ENCODE results near the gene CAPNS2.

The CAPNS2 gene

DNA sequence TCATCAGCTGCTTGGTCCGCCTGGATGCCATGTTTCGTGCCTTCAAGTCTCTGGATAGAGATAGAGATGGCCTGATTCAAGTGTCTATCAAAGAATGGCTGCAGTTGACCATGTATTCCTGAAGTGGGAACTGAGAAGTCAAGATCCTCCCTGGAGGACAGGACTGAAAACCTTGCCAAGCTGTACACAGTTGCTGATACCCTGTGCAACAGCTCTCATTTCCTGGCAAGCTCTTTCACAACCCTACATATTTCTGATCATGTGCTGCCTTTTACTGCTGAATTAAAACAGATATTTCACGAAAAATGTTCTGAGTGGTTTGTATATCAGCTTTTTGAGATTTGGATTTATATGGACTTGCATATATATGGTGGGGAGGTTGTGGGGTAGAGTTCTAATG lies 898 bp downstream of the CAPNS2 start:
- Histone ChIP-seq H4K20me1 (ENCODE audit: control insufficient read depth, insufficient read depth, low read depth, low read length) (no peaks in the 10 kb centered on the region), H3K27ac (ENCODE audit: low read depth, low read length) (no peak overlapping the region), H3K79me2 (ENCODE audit: control insufficient read depth, low read length) (no peaks in the 10 kb centered on the region), H3F3A (ENCODE audit: control insufficient read depth, insufficient read depth) (no peaks in the 10 kb centered on the region), H3K4me3 (ENCODE audit: low read length) (no peak overlapping the region), H3K4me1 (ENCODE audit: control insufficient read depth, low read length) (no peaks in the 10 kb centered on the region), H3K4me2 (ENCODE audit: low read length) (no peak overlapping the region), H3K9me3 (ENCODE audit: control insufficient read depth, insufficient read depth, low read length) (no peaks in the 10 kb centered on the region), H3K9me2 (replicated peaks; ENCODE audit: control insufficient read depth, low read length) (no peaks in the 10 kb centered on the region), H3K36me3 (ENCODE audit: control insufficient read depth, low read length) (no peaks in the 10 kb centered on the region), H3K27me3 (ENCODE audit: control insufficient read depth, low read length) (peaks cover 3% of the 10 kb centered on the region; the same call in 1 of the 2 replicates)
- no peak for TF ChIP-seq EZH2phosphoT487 (IDR thresholded peaks at IDR 0.05; ENCODE audit: borderline replicate concordance, low read length)
- TF ChIP-seq, protein P1, sequence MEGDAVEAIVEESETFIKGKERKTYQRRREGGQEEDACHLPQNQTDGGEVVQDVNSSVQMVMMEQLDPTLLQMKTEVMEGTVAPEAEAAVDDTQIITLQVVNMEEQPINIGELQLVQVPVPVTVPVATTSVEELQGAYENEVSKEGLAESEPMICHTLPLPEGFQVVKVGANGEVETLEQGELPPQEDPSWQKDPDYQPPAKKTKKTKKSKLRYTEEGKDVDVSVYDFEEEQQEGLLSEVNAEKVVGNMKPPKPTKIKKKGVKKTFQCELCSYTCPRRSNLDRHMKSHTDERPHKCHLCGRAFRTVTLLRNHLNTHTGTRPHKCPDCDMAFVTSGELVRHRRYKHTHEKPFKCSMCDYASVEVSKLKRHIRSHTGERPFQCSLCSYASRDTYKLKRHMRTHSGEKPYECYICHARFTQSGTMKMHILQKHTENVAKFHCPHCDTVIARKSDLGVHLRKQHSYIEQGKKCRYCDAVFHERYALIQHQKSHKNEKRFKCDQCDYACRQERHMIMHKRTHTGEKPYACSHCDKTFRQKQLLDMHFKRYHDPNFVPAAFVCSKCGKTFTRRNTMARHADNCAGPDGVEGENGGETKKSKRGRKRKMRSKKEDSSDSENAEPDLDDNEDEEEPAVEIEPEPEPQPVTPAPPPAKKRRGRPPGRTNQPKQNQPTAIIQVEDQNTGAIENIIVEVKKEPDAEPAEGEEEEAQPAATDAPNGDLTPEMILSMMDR (IDR thresholded peaks at IDR 0.05; ENCODE audit: low read depth, low read length, poor library complexity, severe bottlenecking), result no peak

DNA sequence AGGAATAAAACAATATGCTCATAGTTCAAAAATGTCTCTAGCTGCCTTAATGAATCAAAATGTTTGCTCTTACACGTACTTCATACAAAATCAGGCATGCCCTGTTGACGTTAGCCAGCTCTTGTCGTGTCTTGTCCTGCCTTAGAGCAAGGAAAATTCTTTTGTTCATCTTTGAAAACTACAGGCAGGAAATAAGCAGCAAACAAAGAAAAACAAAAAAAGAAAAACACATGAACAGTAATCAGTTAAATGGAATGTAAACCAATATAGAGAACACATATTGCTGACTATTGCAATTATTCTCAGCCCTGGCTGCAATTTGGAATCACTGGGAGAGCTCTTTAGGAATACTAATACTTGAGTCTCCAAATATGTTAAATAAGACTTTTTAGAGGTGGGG lies 1.7 kb downstream of the CAPNS2 start:
- H3K79me2 ChIP-seq (ENCODE audit: control insufficient read depth, low read length), result no peaks in the 10 kb centered on the region
- H3K27ac ChIP-seq (ENCODE audit: low read depth, low read length), result no peak overlapping the region
- H3K36me3 ChIP-seq (ENCODE audit: control insufficient read depth, low read length), result no peaks in the 10 kb centered on the region
- no peaks in the 10 kb centered on the region for H4K20me1 ChIP-seq (ENCODE audit: control insufficient read depth, insufficient read depth, low read depth, low read length)
- no peak overlapping the region for H3K4me3 ChIP-seq (ENCODE audit: low read length)
- no peak overlapping the region for H3K4me2 ChIP-seq (ENCODE audit: low read length)
- peaks cover 3% of the 10 kb centered on the region; the same call in 1 of the 2 replicates for H3K27me3 ChIP-seq (ENCODE audit: control insufficient read depth, low read length)
- H3F3A ChIP-seq (ENCODE audit: control insufficient read depth, insufficient read depth), result no peaks in the 10 kb centered on the region
- TF ChIP-seq, protein P1 (IDR thresholded peaks at IDR 0.05; ENCODE audit: low read depth, low read length, poor library complexity, severe bottlenecking), result no peak
- no peak for TF ChIP-seq EZH2phosphoT487 (IDR thresholded peaks at IDR 0.05; ENCODE audit: borderline replicate concordance, low read length)
- H3K9me3 ChIP-seq (ENCODE audit: control insufficient read depth, insufficient read depth, low read length), result no peaks in the 10 kb centered on the region
- no peaks in the 10 kb centered on the region for H3K9me2 ChIP-seq (replicated peaks; ENCODE audit: control insufficient read depth, low read length)
- no peaks in the 10 kb centered on the region for H3K4me1 ChIP-seq (ENCODE audit: control insufficient read depth, low read length)

DNA sequence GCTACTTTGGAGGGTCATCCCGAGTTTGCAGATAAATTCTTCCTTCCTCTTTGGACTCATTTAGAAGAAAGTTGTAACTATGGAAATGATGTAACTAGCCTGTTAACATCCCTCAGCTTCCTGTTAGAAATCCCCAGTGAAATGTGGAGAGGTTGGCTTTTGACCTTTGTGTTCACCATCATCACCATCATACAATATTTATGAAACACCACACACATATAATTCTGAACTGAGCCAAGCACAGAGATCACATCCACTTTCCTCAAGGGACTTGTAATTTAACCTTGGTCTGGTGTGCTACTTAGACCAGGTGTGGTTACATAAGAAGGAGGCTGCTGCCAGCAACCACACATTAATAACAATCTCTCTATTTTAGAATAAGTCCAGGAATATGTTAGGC lies 2.5 kb downstream of the CAPNS2 start:
- Histone ChIP-seq H3K4me3 (ENCODE audit: low read length) (no peak overlapping the region), H3K4me2 (ENCODE audit: low read length) (no peak overlapping the region), H4K20me1 (ENCODE audit: control insufficient read depth, insufficient read depth, low read depth, low read length) (no peaks in the 10 kb centered on the region), H3K9me2 (replicated peaks; ENCODE audit: control insufficient read depth, low read length) (no peaks in the 10 kb centered on the region), H3K27ac (ENCODE audit: low read depth, low read length) (no peak overlapping the region), H3K4me1 (ENCODE audit: control insufficient read depth, low read length) (no peaks in the 10 kb centered on the region), H3K36me3 (ENCODE audit: control insufficient read depth, low read length) (no peaks in the 10 kb centered on the region), H3K79me2 (ENCODE audit: control insufficient read depth, low read length) (no peaks in the 10 kb centered on the region), H3K9me3 (ENCODE audit: control insufficient read depth, insufficient read depth, low read length) (no peaks in the 10 kb centered on the region), H3F3A (ENCODE audit: control insufficient read depth, insufficient read depth) (no peaks in the 10 kb centered on the region), H3K27me3 (ENCODE audit: control insufficient read depth, low read length) (no peaks in the 10 kb centered on the region; the same call in 1 of the 2 replicates)
- TF ChIP-seq, protein P1 (IDR thresholded peaks at IDR 0.05; ENCODE audit: low read depth, low read length, poor library complexity, severe bottlenecking), result no peak
- no peak for TF ChIP-seq EZH2phosphoT487 (IDR thresholded peaks at IDR 0.05; ENCODE audit: borderline replicate concordance, low read length)

Measured in DOHH2 (cell line).